Stimulated activated memory B cell treated with anti-CD40 and anti-IgM and Interleukin-4, amounts not matched to agents 10 μg/mL and 1 μg/mL and 100 μg/mL, for 72 hours (primary cell): ENCODE results near the gene RCN1.

Source experiments
- ATAC-seq: fragments of 150-1000 bp; cut with Tn5 transposase; 2 replicates; pipeline ENCODE4 v1.10.0; 2021
- H3K27ac Mint-ChIP-seq: one replicate; pipeline ENCODE4 v1.8.0; 2022; ENCODE audit warnings: mild to moderate bottlenecking, mixed read lengths
- H3K27me3 Mint-ChIP-seq: one replicate; pipeline ENCODE4 v1.8.0; 2022; ENCODE audit warnings: mixed read lengths
- H3K36me3 Mint-ChIP-seq: one replicate; pipeline ENCODE4 v1.8.0; 2022; ENCODE audit warnings: mixed read lengths
- H3K4me1 Mint-ChIP-seq: one replicate; pipeline ENCODE4 v1.8.0; 2022; ENCODE audit warnings: mixed read lengths
- H3K4me3 Mint-ChIP-seq: one replicate; pipeline ENCODE4 v1.8.0; 2022; ENCODE audit warnings: mild to moderate bottlenecking, moderate library complexity, mixed read lengths
- H3K9me3 Mint-ChIP-seq: one replicate; pipeline ENCODE4 v1.8.0; 2022; ENCODE audit warnings: mixed read lengths

Gene RCN1

GRCh38 chr11:32149748-32150147 lies 58.9 kb downstream of the RCN1 start:
- H3K27me3 Mint-ChIP-seq = peaks cover 49% of the 10 kb centered on the region
- no peaks in the 10 kb centered on the region for H3K4me1 Mint-ChIP-seq
- H3K4me3 Mint-ChIP-seq = no peak overlapping the region
- H3K27ac Mint-ChIP-seq = no peak overlapping the region
- H3K9me3 Mint-ChIP-seq = no peaks in the 10 kb centered on the region
- ATAC-seq = no peak
- no peaks in the 10 kb centered on the region for H3K36me3 Mint-ChIP-seq

GRCh38 chr11:32151027-32151426 lies 60.2 kb downstream of the RCN1 start:
- H3K27ac Mint-ChIP-seq = no peak overlapping the region
- H3K4me1 Mint-ChIP-seq = no peaks in the 10 kb centered on the region
- H3K36me3 Mint-ChIP-seq = no peaks in the 10 kb centered on the region
- no peaks in the 10 kb centered on the region for H3K9me3 Mint-ChIP-seq
- H3K4me3 Mint-ChIP-seq = no peak overlapping the region
- H3K27me3 Mint-ChIP-seq = peaks cover 40% of the 10 kb centered on the region
- no peak for ATAC-seq

- Mint-ChIP-seq H3K4me3 (no peak overlapping the region), H3K27me3 (peaks cover 37% of the 10 kb centered on the region), H3K4me1 (no peaks in the 10 kb centered on the region), H3K36me3 (no peaks in the 10 kb centered on the region), H3K9me3 (no peaks in the 10 kb centered on the region), H3K27ac (no peak overlapping the region)
- ATAC-seq = no peak
Measured at GRCh38 chr11:32152216-32152615, 61.3 kb downstream of the RCN1 start.

GRCh38 chr11:32152821-32153220 lies 61.9 kb downstream of the RCN1 start:
- H3K27me3 Mint-ChIP-seq = peaks cover 31% of the 10 kb centered on the region
- H3K4me3 Mint-ChIP-seq = no peak overlapping the region
- no peak overlapping the region for H3K27ac Mint-ChIP-seq
- no peak for ATAC-seq
- H3K9me3 Mint-ChIP-seq = no peaks in the 10 kb centered on the region
- H3K4me1 Mint-ChIP-seq = no peaks in the 10 kb centered on the region
- H3K36me3 Mint-ChIP-seq = no peaks in the 10 kb centered on the region

- H3K27ac Mint-ChIP-seq = no peak overlapping the region
- no peak overlapping the region for H3K4me3 Mint-ChIP-seq
- no peaks in the 10 kb centered on the region for H3K4me1 Mint-ChIP-seq
- no peaks in the 10 kb centered on the region for H3K36me3 Mint-ChIP-seq
- ATAC-seq = no peak
- H3K9me3 Mint-ChIP-seq = no peaks in the 10 kb centered on the region
- peaks cover 35% of the 10 kb centered on the region for H3K27me3 Mint-ChIP-seq
Measured at GRCh38 chr11:32153747-32154146, 62.9 kb downstream of the RCN1 start.

- H3K4me3 Mint-ChIP-seq = no peak overlapping the region
- H3K9me3 Mint-ChIP-seq = no peaks in the 10 kb centered on the region
- no peak for ATAC-seq
- no peaks in the 10 kb centered on the region for H3K36me3 Mint-ChIP-seq
- H3K4me1 Mint-ChIP-seq = no peaks in the 10 kb centered on the region
- no peak overlapping the region for H3K27ac Mint-ChIP-seq
- peaks cover 41% of the 10 kb centered on the region for H3K27me3 Mint-ChIP-seq
Measured at GRCh38 chr11:32154275-32154674, 63.4 kb downstream of the RCN1 start.
